Pericardium fibroblast (primary cell): ENCODE measurements around the gene PNISR. TPM values are rescaled to one million over a fixed set of nuclear protein-coding genes. Genes with fewer than 3 reads are reported as not detected.

Experiments
- total RNA-seq: library from RNA; depleted of rRNA; stranded (reverse); fragments of >200 nt; gene quantifications from 2 replicates; pipeline ENCODE4 v1.2.3, GENCODE V29; 2015

PNISR gene
- 33.5 and 70.1 TPM in 2 replicates for total RNA-seq

GRCh38 chr6:99424761-99425646 lies at the start of gene PNISR:
Gene PNISR (minus strand): TSS chr6:99425308. CDS start chr6:99414659, 10,649 bp downstream.

GRCh38 chr6:99393698-99394531 lies 31.2 kb downstream of the PNISR start, which contains the start of gene COQ3:
Gene COQ3 (minus strand): TSS chr6:99394195. CDS start chr6:99394179, 16 bp downstream.

GRCh38 chr6:99349171-99350141 lies 75.7 kb downstream of the PNISR start, which contains the start of gene FAXC:
Gene FAXC (minus strand): TSS chr6:99349674. CDS start chr6:99349372, 302 bp downstream.

Other genes with a start within 250 kb of the PNISR start
- 0.26 and 0.58 TPM in 2 replicates for gene FAXC, start 75.6 kb downstream of the PNISR start, total RNA-seq
- gene COQ3, start 31.1 kb downstream of the PNISR start, total RNA-seq = 2.7 and 6.3 TPM in 2 replicates
- 7.1 and 8.9 TPM in 2 replicates for gene USP45, start 90.1 kb upstream of the PNISR start, total RNA-seq
- 38.1 and 45.0 TPM in 2 replicates for gene CCNC, start 143.4 kb upstream of the PNISR start, total RNA-seq
- not detected in 2 replicates for gene PRDM13, start 181.5 kb upstream of the PNISR start, total RNA-seq